ENCODE measurements around the gene RAPGEF1. TPM values are rescaled to one million over a fixed set of nuclear protein-coding genes. Genes with fewer than 3 reads are reported as not detected.

RAPGEF1 gene
- total and polyA plus RNA-seq, 2 donors (not counting 3 experiments of a cell fraction or from before 2014, with no cell fraction given) = 50.0 to 124 TPM

DNA sequence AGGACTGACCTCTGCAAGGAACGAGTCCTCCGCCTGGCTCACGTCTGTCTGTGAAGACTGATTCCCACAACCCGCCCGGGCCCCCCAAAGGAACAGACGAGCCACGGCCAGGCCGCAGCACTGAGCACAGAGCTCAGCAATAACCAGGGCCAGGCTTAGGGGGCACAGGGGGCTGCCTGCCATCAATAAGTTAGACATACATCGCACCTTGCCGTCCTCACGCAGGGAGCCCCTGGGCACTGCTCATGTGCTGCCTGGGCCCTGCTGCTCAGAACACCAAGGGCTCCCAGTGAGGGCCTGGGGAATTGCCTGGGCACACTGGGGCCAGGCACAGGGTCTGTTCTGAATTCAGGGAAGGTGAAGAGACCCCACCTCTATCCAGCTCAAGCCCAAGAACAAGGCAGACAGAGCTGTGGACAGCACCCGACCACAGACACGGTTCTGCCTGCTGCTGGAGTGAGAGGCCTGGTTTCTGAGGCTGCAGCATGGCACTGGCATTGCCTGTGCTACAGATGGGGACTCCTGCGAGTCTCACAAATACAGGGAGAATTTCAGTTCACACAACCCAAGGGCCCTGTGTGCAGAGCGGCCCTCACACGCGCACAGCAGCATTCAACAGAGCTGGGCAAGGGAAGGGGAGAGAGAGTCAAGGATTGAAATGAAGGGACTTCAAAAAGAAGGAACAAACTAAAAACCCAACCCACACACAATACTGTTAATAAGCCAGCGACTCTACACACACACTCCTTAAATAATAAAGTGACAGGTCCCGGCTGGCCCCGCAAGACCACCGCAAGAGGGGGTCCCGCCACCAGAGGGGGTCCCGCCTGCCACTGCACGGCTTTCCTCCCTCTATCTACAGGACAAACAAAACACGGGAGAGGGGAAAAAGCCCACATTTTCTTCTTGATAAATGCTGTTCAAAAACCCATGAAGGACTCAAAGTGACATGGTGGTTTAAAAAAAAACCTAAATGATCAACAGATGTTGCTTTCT is 162.6 kb downstream of the RAPGEF1 start:
- no peak overlapping the region for H3K4me2 ChIP-seq (ENCODE audit: insufficient read depth, low read length)
- no peaks in the 10 kb centered on the region for H3K79me2 ChIP-seq (ENCODE audit: control insufficient read depth, insufficient read depth, low read length)
- H3K27me3 ChIP-seq (ENCODE audit: control insufficient read depth in 2 of 2, insufficient read depth in 2 of 2, low read length in 2 of 2) = no peaks in the 10 kb centered on the region
- ChIA-PET POLR2A (no interaction called here), CTCF (no interaction called here)
- TSS peak; percentile 37 for BruUV-seq (replicated peaks)
- no peaks in the 10 kb centered on the region for H3K9me1 ChIP-seq (replicated peaks; ENCODE audit: control insufficient read depth, extremely low read depth, insufficient read depth, low read length)
- no peak overlapping the region for H3K9ac ChIP-seq (replicated peaks; ENCODE audit: extremely low read depth, insufficient read depth, low read length)
- no peaks in the 10 kb centered on the region for H3K4me1 ChIP-seq (ENCODE audit: control insufficient read depth, extremely low read depth, insufficient read depth, low read length)
- dilution Hi-C loops (cut with MboI; ENCODE audit: extremely low pct_ligation_motif_present, low sequenced_read_pairs) (no loop called here), intact Hi-C loops (cut with micrococcal nuclease) (no loop called here)
- TF ChIP-seq GATA2 (IDR thresholded peaks at IDR 0.05; ENCODE audit: insufficient read depth, insufficient read length, low read depth, low read length) (no peak), POLR2AphosphoS5 (IDR thresholded peaks at IDR 0.05; ENCODE audit: insufficient read depth, low read depth, low read length) (no peak), CTCF (IDR thresholded peaks at IDR 0.05; ENCODE audit: extremely low read depth in 1 of 2, insufficient read depth in 1 of 2, low read depth in 1 of 2, low read length in 2 of 2) (no peak), FOS (IDR thresholded peaks at IDR 0.05; ENCODE audit: borderline replicate concordance, insufficient read depth, low read length) (no peak), MYC (IDR thresholded peaks at IDR 0.05; ENCODE audit: low read depth, low read length) (no peak), JUN (IDR thresholded peaks at IDR 0.05; ENCODE audit: borderline replicate concordance, insufficient read depth, insufficient read length, low read depth) (no peak), POLR2A (IDR thresholded peaks at IDR 0.05; ENCODE audit: low read depth, low read length) (no peak), EZH2 (IDR thresholded peaks at IDR 0.05; ENCODE audit: borderline replicate concordance, low read depth, low read length, severe bottlenecking) (no peak)
- TF ChIP-seq, protein P1, sequence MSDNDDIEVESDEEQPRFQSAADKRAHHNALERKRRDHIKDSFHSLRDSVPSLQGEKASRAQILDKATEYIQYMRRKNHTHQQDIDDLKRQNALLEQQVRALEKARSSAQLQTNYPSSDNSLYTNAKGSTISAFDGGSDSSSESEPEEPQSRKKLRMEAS (IDR thresholded peaks at IDR 0.05; ENCODE audit: insufficient read depth, insufficient read length) = no peak
- no peak overlapping the region for H3K27ac ChIP-seq (ENCODE audit: insufficient read depth, low read depth, low read length)
- H4K20me1 ChIP-seq (replicated peaks; ENCODE audit: control insufficient read depth, extremely low read depth, insufficient read depth, low read length) = no peaks in the 10 kb centered on the region
- peaks cover 18 to 41% of the 10 kb centered on the region in 2 experiments for H3K36me3 ChIP-seq (ENCODE audit: control insufficient read depth in 2 of 2, extremely low read depth in 1 of 2, insufficient read depth in 2 of 2, low read length in 2 of 2)
- DNase-seq (ENCODE audit: low read depth, low spot score) (no peak), FAIRE-seq (no peak)
- H2AFZ ChIP-seq (ENCODE audit: low read depth, low read length) = no peak overlapping the region
- H3K9me3 ChIP-seq (replicated peaks; ENCODE audit: control insufficient read depth, insufficient read depth, low read length) = no peaks in the 10 kb centered on the region
- H3K4me3 ChIP-seq (replicated peaks in 1 of 3; ENCODE audit: insufficient read depth in 1 of 3, low read depth in 1 of 3, low read length in 3 of 3) = no peak overlapping the region
